ENCODE measurements around the gene CNTNAP2.

- TF ChIP-seq, protein P1, sequence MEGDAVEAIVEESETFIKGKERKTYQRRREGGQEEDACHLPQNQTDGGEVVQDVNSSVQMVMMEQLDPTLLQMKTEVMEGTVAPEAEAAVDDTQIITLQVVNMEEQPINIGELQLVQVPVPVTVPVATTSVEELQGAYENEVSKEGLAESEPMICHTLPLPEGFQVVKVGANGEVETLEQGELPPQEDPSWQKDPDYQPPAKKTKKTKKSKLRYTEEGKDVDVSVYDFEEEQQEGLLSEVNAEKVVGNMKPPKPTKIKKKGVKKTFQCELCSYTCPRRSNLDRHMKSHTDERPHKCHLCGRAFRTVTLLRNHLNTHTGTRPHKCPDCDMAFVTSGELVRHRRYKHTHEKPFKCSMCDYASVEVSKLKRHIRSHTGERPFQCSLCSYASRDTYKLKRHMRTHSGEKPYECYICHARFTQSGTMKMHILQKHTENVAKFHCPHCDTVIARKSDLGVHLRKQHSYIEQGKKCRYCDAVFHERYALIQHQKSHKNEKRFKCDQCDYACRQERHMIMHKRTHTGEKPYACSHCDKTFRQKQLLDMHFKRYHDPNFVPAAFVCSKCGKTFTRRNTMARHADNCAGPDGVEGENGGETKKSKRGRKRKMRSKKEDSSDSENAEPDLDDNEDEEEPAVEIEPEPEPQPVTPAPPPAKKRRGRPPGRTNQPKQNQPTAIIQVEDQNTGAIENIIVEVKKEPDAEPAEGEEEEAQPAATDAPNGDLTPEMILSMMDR (conservative IDR thresholded peaks at IDR 0.05; ENCODE audit: low read length) = no peak
- no peak for TF ChIP-seq EZH2phosphoT487 (IDR thresholded peaks at IDR 0.05; ENCODE audit: borderline replicate concordance, low read depth, low read length)
Measured at GRCh38 chr7:146542101-146542500, 425.5 kb downstream of the CNTNAP2 start.
